GM12878 (cell line): ENCODE data around the gene FOS. TPM values are rescaled to one million over a fixed set of nuclear protein-coding genes. Genes with fewer than 3 reads are reported as not detected.

Experiments
- CBX5 ChIP-seq: sonication (generic); IDR thresholded peaks from 2 replicates; pipeline ENCODE4 v1.6.1; 2016; ENCODE audit warnings: low read depth, moderate library complexity, mild to moderate bottlenecking, inconsistent platforms
- GATAD2B ChIP-seq: fragments of 450-650 bp; conservative IDR thresholded peaks from 2 replicates; pipeline ENCODE4 v1.6.1; 2017; ENCODE audit warnings: low read depth, mild to moderate bottlenecking, moderate library complexity
- NFYA ChIP-seq: IDR thresholded peaks from 2 replicates; pipeline ENCODE4 v1.6.1; 2011; ENCODE audit warnings: low read depth, mild to moderate bottlenecking, low read length, improper control_type of control experiment, borderline replicate concordance
- PRDM15 ChIP-seq: fragments of 450-650 bp; formaldehyde crosslinking; IDR thresholded peaks from 2 replicates; pipeline ENCODE4 v1.4.0; 2020; ENCODE audit warnings: mild to moderate bottlenecking, moderate library complexity
- RCOR1 ChIP-seq: conservative IDR thresholded peaks from 2 replicates; pipeline ENCODE4 v1.6.1; 2012; ENCODE audit warnings: low read depth, low read length, improper control_type of control experiment
- TCF3 ChIP-seq: IDR thresholded peaks from 2 replicates; pipeline ENCODE4 v1.6.1; 2012; ENCODE audit warnings: low read depth, mild to moderate bottlenecking, low read length, borderline replicate concordance; ENCODE audit not compliant: insufficient read depth
- ZBTB11 ChIP-seq: fragments of 450-650 bp; formaldehyde crosslinking; IDR thresholded peaks from 2 replicates; pipeline ENCODE4 v1.5.0; 2022; ENCODE audit warnings: mild to moderate bottlenecking, missing genetic modification characterization
- ZNF622 ChIP-seq: fragments of 450-650 bp; IDR thresholded peaks from 2 replicates; pipeline ENCODE4 v1.6.1; 2017; ENCODE audit warnings: mild to moderate bottlenecking, inconsistent platforms
- polyA plus RNA-seq, 11 experiments: library from polyadenylated mRNA; depleted of rRNA in 4 of 11; unstranded in 6 of 11; stranded (reverse) in 5 of 11; fragments of >200 nt; fragmentation: Nextera tagmentation in 4 of 11; fragmentation: Illumina TruSeq in 1 of 11; extraction: Ambion mirVana in 4 of 11; extraction: Trizol in 1 of 11; gene quantifications; 1 replicate in 1 of 11; 2 replicates in 10 of 11; pipeline versions ENCODE4 v1.2.1 to v1.2.3, GENCODE V29; 2011 to 2016; ENCODE audit warnings: inconsistent platforms in 2 of 11, missing spikeins in 2 of 11, low read depth in 1 of 11
- total RNA-seq, 4 experiments: library from RNA; depleted of rRNA in 3 of 4; stranded (reverse); fragments of >200 nt in 3 of 4; fragmentation: Illumina TruSeq in 1 of 4; extraction: Trizol in 1 of 4; gene quantifications; 2 replicates each; pipeline versions ENCODE4 v1.2.1 to v1.2.3, GENCODE V29; 2013 to 2021

The FOS gene
- total and polyA plus RNA-seq, 10 of the 15 experiments (the other 5 are each of a cell fraction or from before 2014, with no cell fraction given): 0.02 to 0.95 (median 0.38) TPM

- TF ChIP-seq ZBTB11 (CRISPR knock-in tag) (no peak), NFYA (no peak), TCF3 (no peak), CBX5 (no peak), RCOR1 (no peak), ZNF622 (no peak), GATAD2B (no peak), PRDM15 (no peak)
Observed at GRCh38 chr14:75268633-75269550, 9.7 kb upstream of the FOS start (continued).
